Upper lobe of right lung (tissue), 1 donor: ENCODE data around the gene XPO6. TPM values are rescaled to one million over a fixed set of nuclear protein-coding genes. Genes with fewer than 3 reads are reported as not detected.

ENCODE experiments used
- ATAC-seq: fragments of 200-7000 bp; cut with Tn5 transposase; one replicate; pipeline ENCODE4 v1.9.1; 2020; ENCODE audit warnings: mild to moderate bottlenecking, moderate library complexity
- DNase-seq: peaks from one replicate; pipeline ENCODE4 v3.0.0-alpha.2; 2020
- H3K27ac ChIP-seq: fragments of 200-600 bp; one replicate; pipeline ENCODE4 v1.8.0; 2022
- H3K27me3 ChIP-seq: fragments of 200-600 bp; one replicate; pipeline ENCODE4 v1.8.0; 2022; ENCODE audit warnings: mild to moderate bottlenecking
- H3K36me3 ChIP-seq: fragments of 200-600 bp; one replicate; pipeline ENCODE4 v1.8.0; 2022
- H3K4me1 ChIP-seq: fragments of 200-600 bp; one replicate; pipeline ENCODE4 v1.8.0; 2022
- H3K4me3 ChIP-seq: fragments of 200-600 bp; one replicate; pipeline ENCODE4 v1.8.0; 2022; ENCODE audit warnings: mild to moderate bottlenecking
- H3K9me3 ChIP-seq: fragments of 200-600 bp; one replicate; pipeline ENCODE4 v1.8.0; 2022
- intact Hi-C: fragments of 100-400 bp; cut with DNase I; formaldehyde crosslinking; loops from one replicate; pipeline ENCODE4 v1.11.0; 2022
- total RNA-seq: library from RNA; stranded (reverse); fragmentation: NEBNext Ultra II Directional; extraction: Animal tissue kit (Norgen Biotek cat#: 25700); gene quantifications from one replicate; pipeline ENCODE4 v1.2.1, GENCODE V29; 2021
- TF ChIP-seq, protein P1 (sequence below): fragments of 200-600 bp; IDR thresholded peaks from one replicate; pipeline ENCODE4 v1.8.0; 2022; ENCODE audit warnings: antibody characterized with exemption
- donor health status: DM: no; HTN: yes; CAD: no; lungs with severe emphysema.

The XPO6 gene
- total RNA-seq, 1 donor from 2014 or later, result 102 TPM

DNA sequence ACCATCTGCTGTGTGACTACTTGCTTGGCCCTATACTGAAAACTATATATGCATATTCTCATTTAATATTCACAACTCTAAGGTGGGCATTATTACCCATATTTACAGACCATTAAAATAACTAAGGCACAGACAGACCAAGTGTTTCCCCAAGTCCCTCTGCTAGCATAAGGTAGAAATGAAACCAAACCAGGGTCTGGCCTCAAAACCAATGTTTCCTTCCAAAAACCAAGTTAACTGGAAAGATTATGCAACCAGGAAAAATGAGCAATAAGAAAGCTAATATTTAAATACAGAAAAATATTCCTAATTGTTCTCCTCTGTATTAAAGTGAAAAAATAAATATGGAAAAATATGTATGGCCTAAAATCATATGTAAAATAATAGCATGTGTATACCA is 50.1 kb downstream of the XPO6 start:
- H3K27me3 ChIP-seq, result no peaks in the 10 kb centered on the region
- no peaks in the 10 kb centered on the region for H3K9me3 ChIP-seq
- H3K36me3 ChIP-seq, result peaks cover 23% of the 10 kb centered on the region
- no peak overlapping the region for H3K4me3 ChIP-seq
- DNase-seq (no peak), ATAC-seq (no peak)
- H3K27ac ChIP-seq, result no peak overlapping the region
- peaks cover 13% of the 10 kb centered on the region for H3K4me1 ChIP-seq
- intact Hi-C loops, result no loop called here
- TF ChIP-seq, protein P1, sequence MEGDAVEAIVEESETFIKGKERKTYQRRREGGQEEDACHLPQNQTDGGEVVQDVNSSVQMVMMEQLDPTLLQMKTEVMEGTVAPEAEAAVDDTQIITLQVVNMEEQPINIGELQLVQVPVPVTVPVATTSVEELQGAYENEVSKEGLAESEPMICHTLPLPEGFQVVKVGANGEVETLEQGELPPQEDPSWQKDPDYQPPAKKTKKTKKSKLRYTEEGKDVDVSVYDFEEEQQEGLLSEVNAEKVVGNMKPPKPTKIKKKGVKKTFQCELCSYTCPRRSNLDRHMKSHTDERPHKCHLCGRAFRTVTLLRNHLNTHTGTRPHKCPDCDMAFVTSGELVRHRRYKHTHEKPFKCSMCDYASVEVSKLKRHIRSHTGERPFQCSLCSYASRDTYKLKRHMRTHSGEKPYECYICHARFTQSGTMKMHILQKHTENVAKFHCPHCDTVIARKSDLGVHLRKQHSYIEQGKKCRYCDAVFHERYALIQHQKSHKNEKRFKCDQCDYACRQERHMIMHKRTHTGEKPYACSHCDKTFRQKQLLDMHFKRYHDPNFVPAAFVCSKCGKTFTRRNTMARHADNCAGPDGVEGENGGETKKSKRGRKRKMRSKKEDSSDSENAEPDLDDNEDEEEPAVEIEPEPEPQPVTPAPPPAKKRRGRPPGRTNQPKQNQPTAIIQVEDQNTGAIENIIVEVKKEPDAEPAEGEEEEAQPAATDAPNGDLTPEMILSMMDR, result no peak

DNA sequence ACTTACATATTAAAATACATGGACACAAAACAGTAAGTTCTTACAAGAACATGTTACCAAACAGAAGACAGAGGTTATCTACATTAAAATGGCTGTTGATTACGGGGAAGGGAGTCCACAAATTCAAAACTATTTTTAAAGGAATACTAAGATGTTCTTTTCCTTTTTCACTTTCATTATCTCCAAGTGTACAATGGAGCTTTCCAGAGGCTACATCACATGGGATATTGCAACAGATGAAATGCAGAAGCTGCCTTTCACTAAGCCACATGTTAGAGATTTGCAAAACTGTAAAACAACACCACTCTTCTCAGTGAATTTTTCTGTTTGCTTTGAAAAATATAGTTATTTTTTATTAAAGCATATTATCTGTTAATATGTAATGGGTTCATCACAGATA is 53.6 kb downstream of the XPO6 start:
- Histone ChIP-seq H3K27me3 (no peaks in the 10 kb centered on the region), H3K27ac (peak overlapping the region; percentile 60), H3K9me3 (no peaks in the 10 kb centered on the region), H3K4me1 (no peaks in the 10 kb centered on the region), H3K4me3 (no peak overlapping the region), H3K36me3 (peaks cover 38% of the 10 kb centered on the region)
- ATAC-seq, result peak; percentile 77
- DNase-seq, result no peak
- TF ChIP-seq, protein P1, result no peak
- intact Hi-C loops, result no loop called here

DNA sequence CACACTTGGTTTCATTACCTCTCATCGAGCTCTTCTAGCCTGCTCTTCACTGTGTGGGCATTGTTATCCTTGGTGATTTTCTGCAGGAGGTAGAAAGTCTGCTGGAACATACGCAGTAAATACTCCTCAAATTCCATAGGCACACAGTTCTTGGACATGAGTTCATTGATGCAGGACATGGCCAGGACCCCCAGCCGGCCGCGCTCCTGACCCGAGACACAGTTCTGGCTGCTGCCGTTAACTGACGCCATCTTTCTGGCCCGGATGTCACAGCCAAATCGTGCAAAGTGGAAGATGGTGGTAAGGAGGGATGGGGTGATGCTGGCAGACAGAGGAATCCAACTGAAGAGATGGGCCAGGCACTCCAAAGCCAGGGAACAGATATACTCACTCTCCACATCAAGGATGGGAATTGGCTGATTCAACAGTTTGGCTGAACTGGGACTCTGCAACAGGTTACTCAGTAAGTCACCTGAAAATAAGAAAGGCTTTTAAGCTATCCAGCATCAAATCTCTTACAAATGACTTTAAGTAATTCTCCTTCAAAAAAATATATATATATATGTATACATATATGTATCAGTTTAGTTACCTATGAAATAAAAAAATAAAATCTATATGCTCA is 55.6 kb downstream of the XPO6 start:
- TF ChIP-seq, protein P1, result no peak
- no peak for ATAC-seq
- H3K36me3 ChIP-seq, result peaks cover 58% of the 10 kb centered on the region
- no peak overlapping the region for H3K27ac ChIP-seq
- no peak overlapping the region for H3K4me3 ChIP-seq
- no peaks in the 10 kb centered on the region for H3K27me3 ChIP-seq
- no peak for DNase-seq
- no peaks in the 10 kb centered on the region for H3K9me3 ChIP-seq
- intact Hi-C loops, result no loop called here
- no peaks in the 10 kb centered on the region for H3K4me1 ChIP-seq

DNA sequence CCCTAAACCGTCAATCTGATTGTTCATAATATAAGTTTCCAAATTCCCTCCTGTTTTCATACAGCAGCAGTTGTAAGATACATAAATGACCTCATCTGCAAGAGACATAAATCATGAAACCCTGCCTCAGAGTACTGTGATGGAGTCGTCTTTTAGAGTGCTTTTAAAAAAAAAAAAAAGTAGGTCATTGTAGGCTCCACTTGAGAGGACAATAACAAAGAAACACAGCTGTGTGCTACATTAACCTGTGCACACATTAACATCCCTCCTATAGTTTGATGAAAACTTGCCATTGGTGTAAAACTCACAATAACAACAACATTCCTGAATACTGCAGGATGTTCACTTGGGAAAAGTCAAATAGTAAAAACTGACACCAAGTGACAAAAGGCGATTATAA is 56.5 kb downstream of the XPO6 start:
- no peak overlapping the region for H3K4me3 ChIP-seq
- peaks cover 64% of the 10 kb centered on the region for H3K36me3 ChIP-seq
- TF ChIP-seq, protein P1, result no peak
- ATAC-seq (no peak), DNase-seq (no peak)
- intact Hi-C loops, result no loop called here
- no peaks in the 10 kb centered on the region for H3K9me3 ChIP-seq
- no peaks in the 10 kb centered on the region for H3K4me1 ChIP-seq
- H3K27ac ChIP-seq, result no peak overlapping the region
- no peaks in the 10 kb centered on the region for H3K27me3 ChIP-seq

DNA sequence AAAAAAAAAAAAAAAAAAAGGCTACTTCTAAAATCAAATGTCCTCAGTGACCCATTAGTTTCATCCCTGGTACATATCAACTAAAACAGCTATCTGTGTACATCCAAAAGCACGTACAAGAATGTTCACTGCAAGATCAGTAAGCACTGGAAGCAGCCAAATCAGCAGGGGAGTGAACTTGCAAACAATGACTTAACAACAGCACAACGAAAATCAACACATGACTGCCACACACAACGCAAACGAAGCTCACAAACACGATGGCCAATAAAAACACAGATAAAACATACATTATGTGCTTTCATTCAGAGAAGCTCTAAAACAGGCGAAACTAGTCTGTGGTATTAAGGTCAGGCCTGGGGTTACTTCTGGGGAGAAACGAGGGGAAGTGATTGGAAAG is 60.6 kb downstream of the XPO6 start:
- Histone ChIP-seq H3K4me3 (no peak overlapping the region), H3K9me3 (no peaks in the 10 kb centered on the region), H3K4me1 (no peaks in the 10 kb centered on the region), H3K36me3 (peaks cover 94% of the 10 kb centered on the region), H3K27ac (no peak overlapping the region), H3K27me3 (no peaks in the 10 kb centered on the region)
- ATAC-seq, result no peak
- no peak for DNase-seq
- TF ChIP-seq, protein P1, result no peak
- intact Hi-C loops, result no loop called here
